HCT116 (cell line): ENCODE measurements around the gene DCST2. TPM values are rescaled to one million over a fixed set of nuclear protein-coding genes. Genes with fewer than 3 reads are reported as not detected.
A peak's percentile ranks its signal among the peaks of the same experiment; 100 is the strongest.

Experiments used
- ATAC-seq: fragments of 200-7000 bp; cut with Tn5 transposase; 2 replicates; pipeline ENCODE4 v1.9.1; 2020; ENCODE audit warnings: mild to moderate bottlenecking, moderate library complexity
- BruUV-seq: library from RNA; stranded (reverse); fragments of 400-500 nt; replicated peaks from 2 replicates; lab custom pipeline; 2021; lab: Mats Ljungman, UMichigan
- CTCF ChIA-PET: fragments of 300-600 bp; sonication (Branson Sonifier 250); formaldehyde crosslinking; loops from one replicate; lab custom pipeline; 2021; ENCODE audit warnings: antibody characterized with exemption; lab: Charles Lee
- POLR2A ChIA-PET: fragments of 300-600, 350-600 bp; sonication (Branson Sonifier 250); formaldehyde crosslinking; loops from one replicate; lab custom pipeline; 2021; ENCODE audit warnings: antibody characterized with exemption; lab: Charles Lee
- RAD21 ChIA-PET, 2 experiments: fragments of 300-600 bp; sonication (Branson Sonifier 250); formaldehyde crosslinking; loops; one replicate each; lab custom pipeline; 2023; ENCODE audit warnings: low total read pairs in 2 of 2; ENCODE audit not compliant: uncharacterized antibody in 2 of 2, unreplicated experiment in 2 of 2, low non-redundant PET in 1 of 2; lab: Charles Lee
- DNase-seq: peaks from one replicate; pipeline ENCODE4 v3.0.0-alpha.2; 2010; ENCODE audit warnings: low read depth, low spot score
- H2AFZ ChIP-seq: fragments of 200-600 bp; shearing (Covaris generic), sonication (generic); 2 replicates; pipeline ENCODE4 v1.6.1; 2017; ENCODE audit warnings: low read depth, mixed run types, mixed read lengths, antibody characterized with exemption, low read length; ENCODE audit not compliant: poor library complexity, severe bottlenecking
- H3K27ac ChIP-seq: 2 replicates; pipeline ENCODE4 v1.5.1; 2012; ENCODE audit warnings: low read depth, low read length
- H3K27me3 ChIP-seq: fragments of 200-600 bp; sonication (generic); 2 replicates; pipeline ENCODE4 v1.6.1; 2016; ENCODE audit warnings: mixed run types, low read length, mixed read lengths; ENCODE audit not compliant: insufficient read depth
- H3K36me3 ChIP-seq, 2 experiments: fragments of 200-500 bp in 1 of 2; fragments of 200-600 bp in 1 of 2; sonication (Bioruptor generic) in 1 of 2; sonication (generic) in 1 of 2; 2 replicates each; pipeline versions ENCODE4 v1.5.1 to v1.6.1; 2014 to 2016; ENCODE audit warnings: low read length in 2 of 2, inconsistent platforms in 1 of 2, mixed read lengths in 1 of 2, mixed run types in 1 of 2; ENCODE audit not compliant: insufficient read depth in 2 of 2, control insufficient read depth in 1 of 2
- H3K4me1 ChIP-seq, 2 experiments: fragments of 200-600 bp in 1 of 2; sonication (generic) in 1 of 2; 2 replicates each; pipeline versions ENCODE4 v1.5.1 to v1.6.1; 2012 to 2017; ENCODE audit warnings: low read length in 2 of 2, inconsistent platforms in 1 of 2, mild to moderate bottlenecking in 1 of 2, mixed read lengths in 1 of 2, mixed run types in 1 of 2, moderate library complexity in 1 of 2; ENCODE audit not compliant: insufficient read depth in 2 of 2, control insufficient read depth in 1 of 2
- H3K4me2 ChIP-seq: fragments of 200-600 bp; sonication (generic); 2 replicates; pipeline ENCODE4 v1.6.1; 2017; ENCODE audit warnings: mixed run types, low read length, mixed read lengths
- H3K4me3 ChIP-seq, 2 experiments: fragments of 200-600 bp in 1 of 2; sonication (generic) in 1 of 2; replicated peaks in 1 of 2; 2 replicates each; pipeline ENCODE4 v1.5.1; 2011 to 2016; ENCODE audit warnings: low read length in 2 of 2, control low read depth in 1 of 2, low read depth in 1 of 2, mild to moderate bottlenecking in 1 of 2, mixed read lengths in 1 of 2, mixed run types in 1 of 2
- H3K79me2 ChIP-seq: fragments of 200-600 bp; sonication (generic); 2 replicates; pipeline ENCODE4 v1.6.1; 2017; ENCODE audit warnings: mild to moderate bottlenecking, mixed run types, low read length, moderate library complexity, mixed read lengths; ENCODE audit not compliant: insufficient read depth
- H3K9ac ChIP-seq: fragments of 200-600 bp; sonication (generic); 2 replicates; pipeline ENCODE4 v1.6.1; 2016; ENCODE audit warnings: low read length, mixed read lengths
- H3K9me2 ChIP-seq: fragments of 200-600 bp; sonication (generic), shearing (Covaris generic); 2 replicates; pipeline ENCODE4 v1.6.1; 2017; ENCODE audit warnings: mixed run types, mild to moderate bottlenecking, moderate library complexity; ENCODE audit not compliant: insufficient read depth
- H3K9me3 ChIP-seq, 2 experiments: fragments of 200-500 bp in 1 of 2; fragments of 200-600 bp in 1 of 2; sonication (Bioruptor generic) in 1 of 2; sonication (generic) in 1 of 2; 2 replicates each; pipeline ENCODE4 v1.6.1; 2014 to 2017; ENCODE audit warnings: low read length in 2 of 2, mixed read lengths in 2 of 2, inconsistent platforms in 1 of 2, low read depth in 1 of 2, mild to moderate bottlenecking in 1 of 2, mixed run types in 1 of 2, moderate library complexity in 1 of 2; ENCODE audit not compliant: control insufficient read depth in 1 of 2, insufficient read depth in 1 of 2
- H4K20me1 ChIP-seq: fragments of 200-600 bp; sonication (generic), shearing (Covaris generic); 2 replicates; pipeline ENCODE4 v1.6.1; 2017; ENCODE audit warnings: mixed run types, mild to moderate bottlenecking, moderate library complexity; ENCODE audit not compliant: insufficient read depth
- CTCF ChIP-seq, 3 experiments: fragments of 200-600 bp in 1 of 3; sonication (generic) in 1 of 3; IDR thresholded peaks in 2 of 3; conservative IDR thresholded peaks in 1 of 3; 2 replicates each; pipeline ENCODE4 v1.5.1; 2012 to 2017; ENCODE audit warnings: low read depth in 2 of 3, low read length in 2 of 3, antibody characterized with exemption in 1 of 3, borderline replicate concordance in 1 of 3, control low read depth in 1 of 3, mild to moderate bottlenecking in 1 of 3, mixed read lengths in 1 of 3, mixed run types in 1 of 3, moderate library complexity in 1 of 3; ENCODE audit not compliant: insufficient read depth in 1 of 3
- MAX ChIP-seq: IDR thresholded peaks from 2 replicates; pipeline ENCODE4 v1.6.1; 2012
- POLR2A ChIP-seq: IDR thresholded peaks from 2 replicates; pipeline ENCODE4 v1.7.0; 2011; ENCODE audit warnings: borderline replicate concordance; ENCODE audit not compliant: insufficient read depth, insufficient read length; ENCODE audit errors: extremely low read depth
- POLR2AphosphoS5 ChIP-seq: IDR thresholded peaks from 2 replicates; pipeline ENCODE4 v1.6.1; 2011; ENCODE audit warnings: mild to moderate bottlenecking, low read depth, low read length, moderate library complexity
- REST ChIP-seq: IDR thresholded peaks from 2 replicates; pipeline ENCODE4 v1.6.1; 2012; ENCODE audit warnings: low read depth
- TCF7L2 ChIP-seq: IDR thresholded peaks from 2 replicates; pipeline ENCODE4 v1.7.0; 2011; ENCODE audit warnings: borderline replicate concordance, inconsistent platforms; ENCODE audit not compliant: insufficient read depth, insufficient read length; ENCODE audit errors: extremely low read depth
- ZFX ChIP-seq: fragments of 450-650 bp; IDR thresholded peaks from 2 replicates; pipeline ENCODE4 v1.6.1; 2017
- intact Hi-C: fragments of 100-400 bp; cut with micrococcal nuclease; formaldehyde crosslinking; loops from 2 replicates; pipeline ENCODE4 v1.10.0; 2022
- total RNA-seq: library from RNA; stranded (reverse); gene quantifications from one replicate; pipeline ENCODE4 v1.2.1, GENCODE V29; 2021; ENCODE audit not compliant: unreplicated experiment

The DCST2 gene
- total RNA-seq, 1 experiment from 2014 or later, result 2.0 TPM

GRCh38 chr1:155070721-155071569 lies 37.4 kb upstream of the DCST2 start:
- DNase-seq (no peak), ATAC-seq (peak; percentile 96)
- no peaks in the 10 kb centered on the region for H3K79me2 ChIP-seq
- CTCF ChIA-PET, result interaction anchor here (0.6 to 1.6 kb wide), 2 partner anchors 9 to 14 kb away, joined by 3 to 5 read pairs; no protein-coding TSS in a partner anchor
- no peak overlapping the region for H2AFZ ChIP-seq
- RAD21 ChIA-PET, result no interaction called here
- intact Hi-C loops, result loop anchor here (2.0 kb wide), 1 partner anchor 14 kb away; no protein-coding TSS in a partner anchor
- H3K27me3 ChIP-seq, result no peaks in the 10 kb centered on the region
- H3K9me2 ChIP-seq, result no peaks in the 10 kb centered on the region
- no peaks in the 10 kb centered on the region for H4K20me1 ChIP-seq
- no peaks in the 10 kb centered on the region for H3K9me3 ChIP-seq
- no peak overlapping the region for H3K27ac ChIP-seq
- POLR2A ChIA-PET, result no interaction called here
- H3K9ac ChIP-seq, result peak overlapping the region; percentile 46; the same call in 1 of the 2 replicates
- peaks cover 12 to 23% of the 10 kb centered on the region in 2 experiments for H3K4me1 ChIP-seq
- peak overlapping the region; percentile 30 to 45 for H3K4me3 ChIP-seq
- no TSS peak for BruUV-seq
- H3K36me3 ChIP-seq, result peaks cover 0 to 13% of the 10 kb centered on the region in 2 experiments; a peak in 2 of 4 replicates
- H3K4me2 ChIP-seq, result peak overlapping the region; percentile 72
- peak; percentile 59; the same call in 1 of the 2 replicates for TF ChIP-seq POLR2AphosphoS5
- peak in 2 of 3 experiments; percentile 42 to 61; a peak in 4 of 6 replicates for TF ChIP-seq CTCF (IDR thresholded peaks at IDR 0.05 in 2 of 3, conservative IDR thresholded peaks at IDR 0.05 in 1 of 3; ENCODE audit: borderline replicate concordance in 1 of 3, insufficient read depth in 1 of 3, low read depth in 2 of 3, low read length in 2 of 3)
- peak; percentile 54; the same call in 1 of the 2 replicates for TF ChIP-seq MAX
- no peak for TF ChIP-seq REST
- TF ChIP-seq TCF7L2, result peak; percentile 9
- no peak for TF ChIP-seq POLR2A
- 0 out of 2 replicates have a peak, but pooled peaks have one; percentile 43 for TF ChIP-seq ZFX
